GM19023 (cell line): ENCODE data around the gene STXBP5.

Source experiments
- ATAC-seq: cut with Tn5 transposase; IDR thresholded peaks from one replicate; pipeline ENCODE4 v1.9.1; 2021; ENCODE audit warnings: mild to moderate bottlenecking, moderate library complexity; ENCODE audit not compliant: unreplicated experiment

Gene STXBP5

GRCh38 chr6:147285087-147285855 lies 81.1 kb downstream of the STXBP5 start:
- no peak for ATAC-seq

GRCh38 chr6:147287869-147288271 lies 83.7 kb downstream of the STXBP5 start:
- no peak for ATAC-seq

GRCh38 chr6:147297124-147297523 lies 92.9 kb downstream of the STXBP5 start:
- ATAC-seq = no peak

GRCh38 chr6:147297663-147298316 lies 93.6 kb downstream of the STXBP5 start:
- ATAC-seq = no peak

GRCh38 chr6:147298461-147298860 lies 94.2 kb downstream of the STXBP5 start:
- no peak for ATAC-seq

- no peak for ATAC-seq
Measured at GRCh38 chr6:147299035-147299434, 94.8 kb downstream of the STXBP5 start.

GRCh38 chr6:147301070-147301469 lies 96.9 kb downstream of the STXBP5 start:
- ATAC-seq = no peak

GRCh38 chr6:147304016-147304415 lies 99.8 kb downstream of the STXBP5 start:
- no peak for ATAC-seq

- ATAC-seq = no peak
Measured at GRCh38 chr6:147310521-147310920, 106.3 kb downstream of the STXBP5 start.

GRCh38 chr6:147311218-147311617 lies 107.0 kb downstream of the STXBP5 start:
- no peak for ATAC-seq

GRCh38 chr6:147321260-147321659 lies 117.0 kb downstream of the STXBP5 start:
- ATAC-seq = no peak

GRCh38 chr6:147322299-147323162 lies 118.3 kb downstream of the STXBP5 start:
- peak; percentile 99 for ATAC-seq

- no peak for ATAC-seq
Measured at GRCh38 chr6:147325557-147325956, 121.3 kb downstream of the STXBP5 start.

GRCh38 chr6:147331401-147331800 lies 127.2 kb downstream of the STXBP5 start:
- no peak for ATAC-seq

- no peak for ATAC-seq
Measured at GRCh38 chr6:147337921-147338320, 133.7 kb downstream of the STXBP5 start.

GRCh38 chr6:147341486-147341885 lies 137.3 kb downstream of the STXBP5 start:
- no peak for ATAC-seq

- no peak for ATAC-seq
Measured at GRCh38 chr6:147345902-147346301, 141.7 kb downstream of the STXBP5 start.

- ATAC-seq = no peak
Measured at GRCh38 chr6:147347179-147347881, 143.1 kb downstream of the STXBP5 start.

GRCh38 chr6:147347882-147348575 lies 143.8 kb downstream of the STXBP5 start:
- no peak for ATAC-seq

- no peak for ATAC-seq
Measured at GRCh38 chr6:147361311-147361981, 157.2 kb downstream of the STXBP5 start.
